Panc1 (cell line): ENCODE data around the gene PEX10. TPM values are rescaled to one million over a fixed set of nuclear protein-coding genes. Genes with fewer than 3 reads are reported as not detected.

Source experiments
- ATAC-seq: fragments of 200-7000 bp; cut with Tn5 transposase; 2 replicates; pipeline ENCODE4 v1.9.1; 2020; ENCODE audit warnings: mild to moderate bottlenecking, moderate library complexity
- BruUV-seq: library from RNA; stranded (reverse); fragments of 400-500 nt; replicated peaks from 2 replicates; lab custom pipeline; 2021; lab: Mats Ljungman, UMichigan
- CTCF ChIA-PET: fragments of 300-600 bp; sonication (Branson Sonifier 250); formaldehyde crosslinking; loops from one replicate; lab custom pipeline; 2022; ENCODE audit warnings: antibody characterized with exemption; lab: Charles Lee
- POLR2A ChIA-PET: fragments of 300-600 bp; sonication (Branson Sonifier 250); formaldehyde crosslinking; loops from one replicate; lab custom pipeline; 2022; ENCODE audit warnings: antibody characterized with exemption; lab: Charles Lee
- DNase-seq: peaks from one replicate; pipeline ENCODE4 v3.0.0-alpha.2; 2010; ENCODE audit warnings: low read depth, low spot score
- H3K27ac ChIP-seq: 2 replicates; pipeline ENCODE4 v1.5.1; 2011; ENCODE audit warnings: mild to moderate bottlenecking, low read length, inconsistent platforms
- H3K27me3 ChIP-seq: fragments of 200-500 bp; sonication (Bioruptor generic); 2 replicates; pipeline ENCODE4 v1.6.0; 2014; ENCODE audit warnings: low read length, inconsistent platforms; ENCODE audit not compliant: control insufficient read depth, insufficient read depth
- H3K36me3 ChIP-seq: fragments of 200-500 bp; sonication (Bioruptor generic); 2 replicates; pipeline ENCODE4 v1.5.1; 2014; ENCODE audit warnings: inconsistent platforms, mild to moderate bottlenecking, low read length, moderate library complexity; ENCODE audit not compliant: control insufficient read depth, insufficient read depth
- H3K4me1 ChIP-seq: 2 replicates; pipeline ENCODE4 v1.5.1; 2011; ENCODE audit warnings: inconsistent platforms, mild to moderate bottlenecking, low read length, moderate library complexity; ENCODE audit not compliant: control insufficient read depth, insufficient read depth
- H3K4me3 ChIP-seq, 2 experiments: 2 replicates each; pipeline ENCODE4 v1.5.1; 2011 to 2012; ENCODE audit warnings: low read depth in 2 of 2, low read length in 2 of 2, mild to moderate bottlenecking in 2 of 2, inconsistent platforms in 1 of 2, moderate library complexity in 1 of 2
- H3K9me3 ChIP-seq: fragments of 200-500 bp; sonication (Bioruptor generic); 2 replicates; pipeline ENCODE4 v1.5.1; 2014; ENCODE audit warnings: low read depth, mild to moderate bottlenecking, inconsistent platforms, low read length, moderate library complexity; ENCODE audit not compliant: control insufficient read depth, insufficient read depth
- POLR2AphosphoS5 ChIP-seq: IDR thresholded peaks from 2 replicates; pipeline ENCODE4 v1.6.1; 2012; ENCODE audit warnings: mild to moderate bottlenecking, low read depth, low read length, moderate library complexity
- SIN3A ChIP-seq: IDR thresholded peaks from 2 replicates; pipeline ENCODE4 v1.6.1; 2012; ENCODE audit warnings: low read depth, mild to moderate bottlenecking, low read length, moderate library complexity, borderline replicate concordance; ENCODE audit not compliant: insufficient read depth
- TCF7L2 ChIP-seq: IDR thresholded peaks from 2 replicates; pipeline ENCODE4 v1.6.1; 2011; ENCODE audit warnings: mild to moderate bottlenecking, low read depth, low read length, inconsistent platforms
- in situ Hi-C: cut with HindIII; loops from 2 replicates; pipeline ENCODE4 v1.10.0; 2016; ENCODE audit warnings: low sequenced_read_pairs, low pct_unique_long_range_greater_than_20kb
- intact Hi-C: fragments of 100-400 bp; cut with micrococcal nuclease; formaldehyde crosslinking; loops from one replicate; pipeline ENCODE4 v1.10.0; 2022; ENCODE audit not compliant: unreplicated experiment
- total RNA-seq: library from RNA; stranded (reverse); gene quantifications from one replicate; pipeline ENCODE4 v1.2.1, GENCODE V29; 2021; ENCODE audit not compliant: unreplicated experiment
- TF ChIP-seq, protein P1 (sequence below): fragments of 450-650 bp; IDR thresholded peaks from 2 replicates; pipeline ENCODE4 v1.5.1; 2017; ENCODE audit warnings: mild to moderate bottlenecking
- TF ChIP-seq, protein P2 (sequence below), 2 experiments: IDR thresholded peaks; 2 replicates each; pipeline ENCODE4 v1.6.1; 2011 to 2012; ENCODE audit warnings: low read depth in 2 of 2, control low read depth in 1 of 2, low read length in 1 of 2, mild to moderate bottlenecking in 1 of 2, moderate library complexity in 1 of 2; ENCODE audit not compliant: insufficient read depth in 1 of 2

PEX10 gene
- total RNA-seq, 1 experiment from 2014 or later: 49.8 TPM

DNA sequence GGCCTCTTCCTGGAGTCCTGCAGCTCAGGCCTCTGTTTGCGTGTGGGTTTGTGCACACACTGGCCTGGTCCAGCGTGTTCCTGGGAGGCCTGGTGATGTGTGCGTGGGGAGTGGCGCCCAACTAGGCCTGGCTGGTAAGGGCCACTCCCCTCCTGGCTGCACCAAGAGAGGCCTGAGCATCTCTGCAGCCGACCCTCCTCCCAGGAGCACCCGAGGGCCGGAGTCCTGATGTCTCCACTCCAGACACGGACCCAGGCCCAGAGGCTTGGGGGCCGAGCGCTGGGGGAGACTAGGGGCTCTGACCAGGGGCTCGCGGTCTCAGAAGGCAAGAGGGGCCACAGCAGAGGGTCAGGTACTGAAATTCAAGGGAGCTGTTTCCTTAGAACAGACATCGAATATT is 54.3 kb downstream of the PEX10 start:
- ChIA-PET POLR2A (no interaction called here), CTCF (no interaction called here)
- in situ Hi-C loops (no loop called here), intact Hi-C loops (no loop called here)
- Histone ChIP-seq H3K36me3 (no peaks in the 10 kb centered on the region), H3K4me1 (no peaks in the 10 kb centered on the region; the same call in 1 of the 2 replicates), H3K9me3 (no peaks in the 10 kb centered on the region), H3K27me3 (no peaks in the 10 kb centered on the region), H3K4me3 (no peak overlapping the region), H3K27ac (no peak overlapping the region)
- BruUV-seq: no TSS peak
- DNase-seq: no peak
- TF ChIP-seq POLR2AphosphoS5: no peak
- TF ChIP-seq, protein P1, sequence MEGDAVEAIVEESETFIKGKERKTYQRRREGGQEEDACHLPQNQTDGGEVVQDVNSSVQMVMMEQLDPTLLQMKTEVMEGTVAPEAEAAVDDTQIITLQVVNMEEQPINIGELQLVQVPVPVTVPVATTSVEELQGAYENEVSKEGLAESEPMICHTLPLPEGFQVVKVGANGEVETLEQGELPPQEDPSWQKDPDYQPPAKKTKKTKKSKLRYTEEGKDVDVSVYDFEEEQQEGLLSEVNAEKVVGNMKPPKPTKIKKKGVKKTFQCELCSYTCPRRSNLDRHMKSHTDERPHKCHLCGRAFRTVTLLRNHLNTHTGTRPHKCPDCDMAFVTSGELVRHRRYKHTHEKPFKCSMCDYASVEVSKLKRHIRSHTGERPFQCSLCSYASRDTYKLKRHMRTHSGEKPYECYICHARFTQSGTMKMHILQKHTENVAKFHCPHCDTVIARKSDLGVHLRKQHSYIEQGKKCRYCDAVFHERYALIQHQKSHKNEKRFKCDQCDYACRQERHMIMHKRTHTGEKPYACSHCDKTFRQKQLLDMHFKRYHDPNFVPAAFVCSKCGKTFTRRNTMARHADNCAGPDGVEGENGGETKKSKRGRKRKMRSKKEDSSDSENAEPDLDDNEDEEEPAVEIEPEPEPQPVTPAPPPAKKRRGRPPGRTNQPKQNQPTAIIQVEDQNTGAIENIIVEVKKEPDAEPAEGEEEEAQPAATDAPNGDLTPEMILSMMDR: no peak
- no peak for TF ChIP-seq SIN3A
- no peak for TF ChIP-seq TCF7L2
- TF ChIP-seq, protein P2, sequence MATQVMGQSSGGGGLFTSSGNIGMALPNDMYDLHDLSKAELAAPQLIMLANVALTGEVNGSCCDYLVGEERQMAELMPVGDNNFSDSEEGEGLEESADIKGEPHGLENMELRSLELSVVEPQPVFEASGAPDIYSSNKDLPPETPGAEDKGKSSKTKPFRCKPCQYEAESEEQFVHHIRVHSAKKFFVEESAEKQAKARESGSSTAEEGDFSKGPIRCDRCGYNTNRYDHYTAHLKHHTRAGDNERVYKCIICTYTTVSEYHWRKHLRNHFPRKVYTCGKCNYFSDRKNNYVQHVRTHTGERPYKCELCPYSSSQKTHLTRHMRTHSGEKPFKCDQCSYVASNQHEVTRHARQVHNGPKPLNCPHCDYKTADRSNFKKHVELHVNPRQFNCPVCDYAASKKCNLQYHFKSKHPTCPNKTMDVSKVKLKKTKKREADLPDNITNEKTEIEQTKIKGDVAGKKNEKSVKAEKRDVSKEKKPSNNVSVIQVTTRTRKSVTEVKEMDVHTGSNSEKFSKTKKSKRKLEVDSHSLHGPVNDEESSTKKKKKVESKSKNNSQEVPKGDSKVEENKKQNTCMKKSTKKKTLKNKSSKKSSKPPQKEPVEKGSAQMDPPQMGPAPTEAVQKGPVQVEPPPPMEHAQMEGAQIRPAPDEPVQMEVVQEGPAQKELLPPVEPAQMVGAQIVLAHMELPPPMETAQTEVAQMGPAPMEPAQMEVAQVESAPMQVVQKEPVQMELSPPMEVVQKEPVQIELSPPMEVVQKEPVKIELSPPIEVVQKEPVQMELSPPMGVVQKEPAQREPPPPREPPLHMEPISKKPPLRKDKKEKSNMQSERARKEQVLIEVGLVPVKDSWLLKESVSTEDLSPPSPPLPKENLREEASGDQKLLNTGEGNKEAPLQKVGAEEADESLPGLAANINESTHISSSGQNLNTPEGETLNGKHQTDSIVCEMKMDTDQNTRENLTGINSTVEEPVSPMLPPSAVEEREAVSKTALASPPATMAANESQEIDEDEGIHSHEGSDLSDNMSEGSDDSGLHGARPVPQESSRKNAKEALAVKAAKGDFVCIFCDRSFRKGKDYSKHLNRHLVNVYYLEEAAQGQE (IDR thresholded peaks at IDR 0.05; ENCODE audit: insufficient read depth in 1 of 2, low read depth in 2 of 2, low read length in 1 of 2): no peak
- 0 out of 2 replicates have a peak, but pooled peaks have one; percentile 8 for ATAC-seq

DNA sequence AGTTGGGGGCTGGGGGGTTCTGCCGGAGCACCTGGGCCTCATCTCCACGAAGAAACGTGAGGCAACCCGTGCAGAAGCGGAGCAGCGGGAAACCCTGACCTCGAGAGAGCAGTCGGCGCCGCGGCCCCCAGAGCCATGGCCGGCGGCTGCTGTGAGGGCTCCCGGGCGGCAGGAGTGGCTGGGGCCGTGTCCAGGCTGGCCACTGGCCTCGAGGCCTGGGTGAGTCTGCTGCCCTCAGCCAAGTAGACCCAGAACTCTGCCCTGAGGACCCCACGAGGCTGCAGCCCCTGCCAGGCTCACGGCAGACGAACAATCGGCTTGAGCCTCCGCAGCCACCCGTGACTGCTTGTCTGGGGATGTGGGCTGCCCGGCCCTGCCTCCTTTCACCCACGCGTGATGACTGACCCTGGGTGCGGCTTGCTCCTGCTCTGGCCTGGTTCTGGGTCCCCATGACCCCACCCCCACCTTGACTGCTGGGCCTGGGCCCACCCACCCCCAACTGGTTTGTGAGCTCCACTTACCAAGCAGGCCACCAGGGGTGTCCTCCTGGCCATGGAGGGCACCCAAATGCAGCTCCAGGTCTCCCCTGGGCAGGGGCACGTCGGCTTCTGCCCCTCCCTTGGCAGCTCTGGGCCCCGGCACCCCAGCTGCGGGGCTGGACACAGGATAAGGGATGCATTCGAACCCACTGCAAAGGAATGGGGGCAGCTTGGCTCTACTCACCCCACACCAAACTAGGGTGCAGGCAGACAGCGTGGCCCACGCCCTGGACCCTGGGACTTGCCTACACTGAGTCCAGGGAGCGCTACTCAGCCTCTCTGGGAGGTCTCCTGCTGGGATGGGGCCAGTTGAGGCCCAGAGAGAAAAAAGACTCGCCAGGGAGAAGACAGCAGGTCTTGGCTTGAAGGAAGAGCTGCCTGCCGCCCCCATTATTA is 55.2 kb downstream of the PEX10 start:
- Histone ChIP-seq H3K36me3 (no peaks in the 10 kb centered on the region), H3K4me3 (no peak overlapping the region), H3K4me1 (no peaks in the 10 kb centered on the region; the same call in 1 of the 2 replicates), H3K27ac (no peak overlapping the region), H3K9me3 (no peaks in the 10 kb centered on the region), H3K27me3 (no peaks in the 10 kb centered on the region)
- intact Hi-C loops: no loop called here
- ATAC-seq: no peak
- in situ Hi-C loops: no loop called here
- TF ChIP-seq, protein P2 (IDR thresholded peaks at IDR 0.05; ENCODE audit: insufficient read depth in 1 of 2, low read depth in 2 of 2, low read length in 1 of 2): no peak
- TF ChIP-seq SIN3A (no peak), TCF7L2 (no peak), POLR2AphosphoS5 (no peak)
- TF ChIP-seq, protein P1: no peak
- no TSS peak for BruUV-seq
- ChIA-PET CTCF (no interaction called here), POLR2A (no interaction called here)
- no peak for DNase-seq
